SK-N-SH treated with all-trans-retinoic acid at 6 μM for 48 hours (cell line): Measurements from ENCODE around the gene KRT86.

ENCODE experiments used
- ATAC-seq: fragments of 200-7000 bp; cut with Tn5 transposase; 3 replicates; pipeline ENCODE4 v1.9.1; 2020; ENCODE audit warnings: mild to moderate bottlenecking, moderate library complexity
- ARNTL ChIP-seq: fragments of 450-650 bp; formaldehyde crosslinking; IDR thresholded peaks from 2 replicates; pipeline ENCODE4 v1.5.0; 2020; ENCODE audit warnings: low read depth, mild to moderate bottlenecking, moderate library complexity, borderline replicate concordance
- BACH2 ChIP-seq: fragments of 250-450 bp; sonication (Bioruptor Pico); IDR thresholded peaks from 2 replicates; pipeline ENCODE4 v1.9.0; 2021; ENCODE audit warnings: mild to moderate bottlenecking, borderline replicate concordance
- CSDC2 ChIP-seq: fragments of 250-450 bp; sonication (Bioruptor Pico); IDR thresholded peaks from 2 replicates; pipeline ENCODE4 v1.5.0; 2020; ENCODE audit warnings: mild to moderate bottlenecking, moderate library complexity
- ESRRG ChIP-seq: fragments of 250-450 bp; sonication (Bioruptor Pico); IDR thresholded peaks from 2 replicates; pipeline ENCODE4 v1.6.1; 2021; ENCODE audit warnings: mild to moderate bottlenecking
- ISL1 ChIP-seq: fragments of 250-450 bp; sonication (Bioruptor Pico); IDR thresholded peaks from 2 replicates; pipeline ENCODE4 v2.1.2; 2022; ENCODE audit warnings: mild to moderate bottlenecking, moderate library complexity
- OSR1 ChIP-seq: fragments of 250-450 bp; sonication (Bioruptor Pico); IDR thresholded peaks from 2 replicates; pipeline ENCODE4 v1.8.0; 2022; ENCODE audit warnings: moderate library complexity, mild to moderate bottlenecking, inconsistent platforms
- PATZ1 ChIP-seq: fragments of 250-450 bp; sonication (Bioruptor Pico); IDR thresholded peaks from 2 replicates; pipeline ENCODE4 v1.8.0; 2020; ENCODE audit warnings: mild to moderate bottlenecking, moderate library complexity, borderline replicate concordance
- PPARA ChIP-seq: fragments of 250-450 bp; sonication (Bioruptor Pico); IDR thresholded peaks from 2 replicates; pipeline ENCODE4 v1.5.0; 2020; ENCODE audit warnings: mild to moderate bottlenecking, borderline replicate concordance
- SNAI2 ChIP-seq: fragments of 250-450 bp; sonication (Bioruptor Pico); IDR thresholded peaks from 2 replicates; pipeline ENCODE4 v1.5.0; 2020; ENCODE audit warnings: mild to moderate bottlenecking, moderate library complexity
- TCF4 ChIP-seq: fragments of 250-450 bp; sonication (Bioruptor Pico); IDR thresholded peaks from 2 replicates; pipeline ENCODE4 v1.8.0; 2021; ENCODE audit warnings: mild to moderate bottlenecking, moderate library complexity, borderline replicate concordance
- TOX ChIP-seq: fragments of 250-450 bp; sonication (Bioruptor Pico); IDR thresholded peaks from 2 replicates; pipeline ENCODE4 v1.8.0; 2021; ENCODE audit warnings: mild to moderate bottlenecking, moderate library complexity, borderline replicate concordance
- TSHZ2 ChIP-seq: fragments of 250-450 bp; sonication (Bioruptor Pico); IDR thresholded peaks from 2 replicates; pipeline ENCODE4 v1.5.0; 2020; ENCODE audit warnings: mild to moderate bottlenecking, moderate library complexity
- ZC3H10 ChIP-seq: fragments of 250-450 bp; sonication (Bioruptor Pico); IDR thresholded peaks from 2 replicates; pipeline ENCODE4 v1.5.1; 2021; ENCODE audit warnings: mild to moderate bottlenecking, moderate library complexity
- ZFP3 ChIP-seq: fragments of 250-450 bp; sonication (Bioruptor Pico); IDR thresholded peaks from 2 replicates; pipeline ENCODE4 v1.5.0; 2020; ENCODE audit warnings: mild to moderate bottlenecking, moderate library complexity
- ZFP30 ChIP-seq: fragments of 450-650 bp; formaldehyde crosslinking; IDR thresholded peaks from 2 replicates; pipeline ENCODE4 v1.5.0; 2022; ENCODE audit warnings: mild to moderate bottlenecking, moderate library complexity
- ZNF565 ChIP-seq: fragments of 450-650 bp; formaldehyde crosslinking; conservative IDR thresholded peaks from 2 replicates; pipeline ENCODE4 v1.5.0; 2020; ENCODE audit warnings: low read depth, mild to moderate bottlenecking, moderate library complexity
- ZNF70 ChIP-seq: fragments of 450-650 bp; formaldehyde crosslinking; IDR thresholded peaks from 2 replicates; pipeline ENCODE4 v1.5.0; 2020; ENCODE audit warnings: mild to moderate bottlenecking, moderate library complexity
- ZNF8 ChIP-seq: fragments of 450-650 bp; formaldehyde crosslinking; IDR thresholded peaks from 2 replicates; pipeline ENCODE4 v1.5.0; 2020; ENCODE audit warnings: mild to moderate bottlenecking, moderate library complexity
- TF ChIP-seq, protein P1 (sequence below): fragments of 250-450 bp; sonication (Bioruptor Pico); IDR thresholded peaks from 2 replicates; pipeline ENCODE4 v1.5.1; 2020; ENCODE audit warnings: low read depth, mild to moderate bottlenecking, moderate library complexity
- TF ChIP-seq, protein P2 (sequence below): fragments of 250-450 bp; sonication (Bioruptor Pico); IDR thresholded peaks from 2 replicates; pipeline ENCODE4 v1.5.1; 2021; ENCODE audit warnings: mild to moderate bottlenecking, moderate library complexity

The KRT86 gene

DNA sequence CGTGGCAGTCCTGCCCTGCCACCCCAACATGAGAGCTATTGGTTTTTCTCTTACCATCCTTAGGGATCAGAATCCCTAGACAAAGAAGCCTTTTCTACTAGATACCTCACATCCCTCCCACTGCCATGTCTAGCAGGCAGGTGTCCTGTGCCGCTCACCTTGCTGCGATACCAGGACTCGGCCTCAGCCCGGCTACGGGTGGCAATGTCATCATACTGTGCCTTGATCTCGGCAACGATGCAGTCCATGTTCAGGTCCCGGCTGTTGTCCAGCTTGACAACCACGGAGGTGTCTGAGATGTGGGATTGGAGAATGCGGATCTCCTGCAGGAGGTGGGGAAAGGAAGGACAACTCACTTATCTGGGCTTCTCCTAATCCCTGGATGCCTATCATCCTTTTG is 42.3 kb downstream of the KRT86 start (continued):
- TF ChIP-seq ISL1 (CRISPR knock-in tag), result no peak

DNA sequence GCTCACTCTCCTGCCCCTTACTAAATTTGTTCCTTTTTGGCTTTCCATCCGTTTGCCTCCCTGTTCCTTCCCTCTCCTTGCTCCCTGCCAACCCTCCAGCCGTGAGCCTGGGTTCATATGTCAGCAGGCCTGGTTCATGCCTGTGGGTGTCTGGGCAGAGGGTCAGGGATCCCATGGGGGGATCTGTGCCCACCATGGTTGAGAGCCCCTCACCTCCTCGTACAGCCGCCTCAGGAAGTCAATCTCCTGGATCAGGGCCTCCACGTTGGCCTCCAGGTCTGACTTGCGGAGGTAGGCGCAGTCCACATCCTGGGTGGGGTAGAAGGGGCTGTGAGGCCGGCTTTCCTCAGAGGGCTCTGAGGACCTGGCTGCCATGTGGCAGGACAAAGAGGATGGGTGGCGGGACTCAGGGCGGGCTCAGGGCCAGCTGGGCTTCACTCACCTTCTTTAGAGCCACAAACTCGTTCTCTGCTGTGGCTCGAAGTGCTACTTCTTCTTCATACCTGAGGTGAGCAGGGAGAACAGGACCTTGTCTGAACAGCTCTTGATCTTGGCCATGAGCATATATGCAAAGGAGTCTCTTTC is 43.1 kb downstream of the KRT86 start:
- ATAC-seq, result no peak
- TF ChIP-seq OSR1 (CRISPR knock-in tag) (no peak), CSDC2 (CRISPR knock-in tag) (no peak)
- TF ChIP-seq, all 23 proteins: peak for 0

DNA sequence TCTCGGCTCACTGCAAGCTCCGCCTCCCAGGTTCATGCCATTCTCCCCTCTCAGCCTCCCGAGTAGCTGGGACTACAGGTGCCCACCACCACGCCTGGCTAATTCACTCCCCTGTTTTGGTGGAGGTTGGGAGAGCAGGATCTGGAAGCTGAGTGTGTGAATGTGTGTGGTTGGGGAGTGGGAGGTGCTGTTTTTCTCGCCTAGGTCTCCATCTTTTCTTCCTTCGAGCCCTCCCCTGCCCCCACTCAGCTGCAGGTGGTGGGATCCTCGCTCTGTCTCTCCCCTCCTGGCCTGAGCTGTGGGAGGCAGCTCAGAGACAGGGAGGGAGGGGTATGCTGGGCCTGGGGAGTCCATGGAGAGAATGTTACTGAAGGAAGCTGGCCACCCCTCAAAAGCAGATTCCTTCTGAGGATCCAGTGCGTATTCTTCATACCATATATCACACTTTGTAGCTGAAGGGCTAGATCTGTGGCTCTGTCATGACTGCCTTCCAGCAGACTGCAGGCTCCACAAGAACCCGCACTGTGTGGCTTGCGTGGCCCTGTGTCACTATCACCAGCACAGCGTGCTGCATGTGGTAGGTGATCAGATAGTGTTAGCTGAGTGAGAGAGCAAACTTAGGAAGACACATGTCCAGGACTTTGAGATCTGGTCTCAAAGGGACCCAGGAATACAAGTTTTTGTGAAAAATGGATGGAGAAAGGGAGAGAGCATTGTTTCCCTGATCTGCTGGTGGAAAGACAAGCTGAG is 44.0 kb downstream of the KRT86 start:
- TF ChIP-seq OSR1 (CRISPR knock-in tag) (no peak), ZC3H10 (CRISPR knock-in tag) (no peak), ZFP3 (CRISPR knock-in tag) (no peak), ESRRG (CRISPR knock-in tag) (no peak), SNAI2 (CRISPR knock-in tag) (no peak), CSDC2 (CRISPR knock-in tag) (no peak), ISL1 (CRISPR knock-in tag) (no peak), TCF4 (CRISPR knock-in tag) (no peak), ZNF70 (CRISPR knock-in tag) (no peak), TSHZ2 (CRISPR knock-in tag) (no peak), ZNF8 (CRISPR knock-in tag) (no peak), ZFP30 (no peak)
- TF ChIP-seq, protein P1, sequence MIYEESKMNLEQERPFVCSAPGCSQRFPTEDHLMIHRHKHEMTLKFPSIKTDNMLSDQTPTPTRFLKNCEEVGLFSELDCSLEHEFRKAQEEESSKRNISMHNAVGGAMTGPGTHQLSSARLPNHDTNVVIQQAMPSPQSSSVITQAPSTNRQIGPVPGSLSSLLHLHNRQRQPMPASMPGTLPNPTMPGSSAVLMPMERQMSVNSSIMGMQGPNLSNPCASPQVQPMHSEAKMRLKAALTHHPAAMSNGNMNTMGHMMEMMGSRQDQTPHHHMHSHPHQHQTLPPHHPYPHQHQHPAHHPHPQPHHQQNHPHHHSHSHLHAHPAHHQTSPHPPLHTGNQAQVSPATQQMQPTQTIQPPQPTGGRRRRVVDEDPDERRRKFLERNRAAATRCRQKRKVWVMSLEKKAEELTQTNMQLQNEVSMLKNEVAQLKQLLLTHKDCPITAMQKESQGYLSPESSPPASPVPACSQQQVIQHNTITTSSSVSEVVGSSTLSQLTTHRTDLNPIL, result no peak
- TF ChIP-seq, protein P2, sequence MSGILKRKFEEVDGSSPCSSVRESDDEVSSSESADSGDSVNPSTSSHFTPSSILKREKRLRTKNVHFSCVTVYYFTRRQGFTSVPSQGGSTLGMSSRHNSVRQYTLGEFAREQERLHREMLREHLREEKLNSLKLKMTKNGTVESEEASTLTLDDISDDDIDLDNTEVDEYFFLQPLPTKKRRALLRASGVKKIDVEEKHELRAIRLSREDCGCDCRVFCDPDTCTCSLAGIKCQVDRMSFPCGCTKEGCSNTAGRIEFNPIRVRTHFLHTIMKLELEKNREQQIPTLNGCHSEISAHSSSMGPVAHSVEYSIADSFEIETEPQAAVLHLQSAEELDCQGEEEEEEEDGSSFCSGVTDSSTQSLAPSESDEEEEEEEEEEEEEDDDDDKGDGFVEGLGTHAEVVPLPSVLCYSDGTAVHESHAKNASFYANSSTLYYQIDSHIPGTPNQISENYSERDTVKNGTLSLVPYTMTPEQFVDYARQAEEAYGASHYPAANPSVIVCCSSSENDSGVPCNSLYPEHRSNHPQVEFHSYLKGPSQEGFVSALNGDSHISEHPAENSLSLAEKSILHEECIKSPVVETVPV (CRISPR knock-in tag), result no peak
- no peak for ATAC-seq

GRCh38 chr12:52319097-52319496 is 44.7 kb downstream of the KRT86 start:
- no peak for ATAC-seq
- TF ChIP-seq TCF4 (CRISPR knock-in tag), result no peak
- TF ChIP-seq PATZ1 (CRISPR knock-in tag), result no peak
- TF ChIP-seq ZNF565, result no peak
- no peak for TF ChIP-seq TOX (CRISPR knock-in tag)

GRCh38 chr12:52320784-52321400 is 46.4 kb downstream of the KRT86 start, which contains the start of gene KRT83:
KRT83 (minus strand) TSS chr12:52321398; CDS start chr12:52321335, 63 bp downstream.
- no peak for TF ChIP-seq ZFP30
- TF ChIP-seq TCF4 (CRISPR knock-in tag), result no peak
- TF ChIP-seq BACH2 (CRISPR knock-in tag), result no peak
- TF ChIP-seq PPARA (CRISPR knock-in tag), result no peak
- TF ChIP-seq, protein P2 (CRISPR knock-in tag), result no peak
- TF ChIP-seq ARNTL (CRISPR knock-in tag), result no peak
- TF ChIP-seq CSDC2 (CRISPR knock-in tag), result no peak
- TF ChIP-seq ISL1 (CRISPR knock-in tag), result no peak
- TF ChIP-seq TSHZ2 (CRISPR knock-in tag), result no peak
- TF ChIP-seq SNAI2 (CRISPR knock-in tag), result no peak
- no peak for TF ChIP-seq ZNF565
- TF ChIP-seq, all 23 proteins: peak for 0
- ATAC-seq, result no peak
